Kidney epithelial cell (primary cell): ENCODE data around the gene LCN1. TPM values are rescaled to one million over a fixed set of nuclear protein-coding genes. Genes with fewer than 3 reads are reported as not detected.

Experiments
- DNase-seq: peaks from one replicate; pipeline ENCODE4 v3.0.0-alpha.2; 2010; ENCODE audit warnings: low read depth
- H3K27me3 ChIP-seq: 2 replicates; pipeline ENCODE4 v1.6.0; 2011; ENCODE audit warnings: low read length; ENCODE audit not compliant: control insufficient read depth, insufficient read depth
- H3K36me3 ChIP-seq: 2 replicates; pipeline ENCODE4 v1.5.1; 2011; ENCODE audit warnings: low read length; ENCODE audit not compliant: control insufficient read depth, insufficient read depth
- H3K4me3 ChIP-seq: 2 replicates; pipeline ENCODE4 v1.5.1; 2011; ENCODE audit warnings: low read depth, mild to moderate bottlenecking, control low read depth, low read length
- CTCF ChIP-seq: IDR thresholded peaks from 2 replicates; pipeline ENCODE4 v1.5.1; 2011; ENCODE audit warnings: mild to moderate bottlenecking, moderate library complexity, low read length, control low read depth, inconsistent platforms; ENCODE audit not compliant: insufficient read depth, poor library complexity, severe bottlenecking
- total RNA-seq: library from RNA; depleted of rRNA; stranded (reverse); fragments of >200 nt; gene quantifications from 2 replicates; pipeline ENCODE4 v1.2.3, GENCODE V29; 2015

The LCN1 gene
- total RNA-seq, 1 donor from 2014 or later: not detected

GRCh38 chr9:135478191-135478590, 43.0 kb upstream of the LCN1 start:
- H3K4me3 ChIP-seq: no peak overlapping the region
- no peak for DNase-seq
- H3K27me3 ChIP-seq: no peaks in the 10 kb centered on the region
- H3K36me3 ChIP-seq: no peaks in the 10 kb centered on the region
- no peak for TF ChIP-seq CTCF

GRCh38 chr9:135478829-135479468, 42.3 kb upstream of the LCN1 start:
- Histone ChIP-seq H3K27me3 (no peaks in the 10 kb centered on the region), H3K4me3 (peak overlapping the region; percentile 88), H3K36me3 (no peaks in the 10 kb centered on the region)
- DNase-seq: no peak
- TF ChIP-seq CTCF: peak; percentile 32

- no peak for DNase-seq
- H3K4me3 ChIP-seq: peak within 1 kb of the TSS; percentile 88
- TF ChIP-seq CTCF: no peak
- H3K27me3 ChIP-seq: no peaks in the 10 kb centered on the region
- H3K36me3 ChIP-seq: no peaks in the 10 kb centered on the region
These were observed 41.7 kb upstream of the LCN1 start, which contains the start of gene PPP1R26 for GRCh38 chr9:135479469-135480052. PPP1R26 (plus strand) TSS chr9:135479782; CDS start chr9:135484511, 4,729 bp downstream.

- TF ChIP-seq CTCF: no peak
- Histone ChIP-seq H3K4me3 (peak overlapping the region; percentile 88), H3K27me3 (no peaks in the 10 kb centered on the region), H3K36me3 (no peaks in the 10 kb centered on the region)
- DNase-seq: no peak
These were observed 40.9 kb upstream of the LCN1 start for GRCh38 chr9:135480071-135480939.

- TF ChIP-seq CTCF: no peak
- DNase-seq: no peak
- Histone ChIP-seq H3K27me3 (no peaks in the 10 kb centered on the region), H3K4me3 (peak overlapping the region; percentile 88), H3K36me3 (no peaks in the 10 kb centered on the region)
These were observed 40.3 kb upstream of the LCN1 start for GRCh38 chr9:135480940-135481310.
